Measurements from ENCODE around the gene APBA3.
A peak's percentile ranks its signal among the peaks of the same experiment; 100 is the strongest.

Gene APBA3

DNA sequence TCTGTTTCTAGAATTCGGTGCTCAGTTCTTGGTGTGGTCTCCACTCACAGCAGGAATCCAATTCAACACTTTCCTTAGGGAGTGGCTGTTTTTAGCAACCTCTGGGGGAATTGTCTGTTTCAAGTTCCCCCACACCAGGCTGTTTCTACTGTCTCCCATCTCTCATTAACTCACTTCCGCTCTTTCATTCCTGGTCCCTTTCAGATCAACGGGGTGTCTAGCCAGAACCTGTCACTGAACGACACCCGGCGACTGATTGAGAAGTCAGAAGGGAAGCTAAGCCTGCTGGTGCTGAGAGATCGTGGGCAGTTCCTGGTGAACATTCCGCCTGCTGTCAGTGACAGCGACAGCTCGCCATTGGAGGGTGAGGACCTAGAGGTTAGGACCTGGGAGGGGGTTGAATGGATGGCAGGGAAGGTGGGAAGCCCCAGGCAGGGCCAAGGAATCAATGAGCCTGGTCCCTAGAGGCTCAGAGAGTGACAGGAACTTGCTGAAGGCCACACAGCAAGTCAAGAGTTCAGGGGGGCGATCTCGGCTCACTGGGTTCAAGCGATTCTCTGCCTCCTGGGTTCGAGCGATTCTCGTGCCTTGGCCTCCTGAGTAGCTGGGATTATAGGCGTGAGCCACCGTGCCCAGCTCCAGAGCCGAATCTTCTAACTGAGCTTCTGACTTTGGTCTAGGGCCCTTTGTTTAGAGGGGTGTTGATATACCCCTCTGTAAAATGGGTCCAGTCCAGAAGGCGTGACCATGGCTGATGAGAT is 27.8 kb downstream of the APBA3 start:
- Mint-ChIP-seq H3K4me3 (no peak overlapping the region), H3K27me3 (ENCODE audit: low read depth) (no peaks in the 10 kb centered on the region), H3K27ac (peak overlapping the region; percentile 26), H3K36me3 (ENCODE audit: low read depth) (no peaks in the 10 kb centered on the region), H3K9me3 (no peaks in the 10 kb centered on the region), H3K4me1 (ENCODE audit: low read depth) (no peaks in the 10 kb centered on the region)

- Mint-ChIP-seq H3K27me3 (ENCODE audit: low read depth) (no peaks in the 10 kb centered on the region), H3K27ac (no peak overlapping the region), H3K9me3 (no peaks in the 10 kb centered on the region), H3K36me3 (ENCODE audit: low read depth) (no peaks in the 10 kb centered on the region), H3K4me1 (ENCODE audit: low read depth) (no peaks in the 10 kb centered on the region), H3K4me3 (no peak overlapping the region)
Observed at GRCh38 chr19:3732108-3732507, 29.4 kb downstream of the APBA3 start.

DNA sequence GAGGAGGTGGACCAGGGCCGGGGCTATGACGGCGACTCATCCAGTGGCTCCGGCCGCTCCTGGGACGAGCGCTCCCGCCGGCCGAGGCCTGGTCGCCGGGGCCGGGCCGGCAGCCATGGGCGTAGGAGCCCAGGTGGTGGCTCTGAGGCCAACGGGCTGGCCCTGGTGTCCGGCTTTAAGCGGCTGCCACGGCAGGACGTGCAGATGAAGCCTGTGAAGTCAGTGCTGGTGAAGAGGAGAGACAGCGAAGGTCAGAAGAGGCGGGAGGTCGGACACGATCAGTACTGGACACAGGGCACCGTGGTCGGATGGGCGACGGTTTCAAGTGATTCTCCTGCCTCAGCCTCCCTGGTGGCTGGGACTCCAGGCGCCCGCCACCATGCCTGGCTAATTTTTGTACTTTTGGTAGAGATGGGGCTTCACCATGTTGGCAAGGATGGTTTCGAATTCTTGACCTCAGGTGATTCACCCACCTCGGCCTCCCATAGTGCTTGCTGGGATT is 31.0 kb downstream of the APBA3 start:
- Mint-ChIP-seq H3K27ac (no peak overlapping the region), H3K27me3 (ENCODE audit: low read depth) (peaks cover under 1% of the 10 kb centered on the region), H3K4me1 (ENCODE audit: low read depth) (no peaks in the 10 kb centered on the region), H3K9me3 (no peaks in the 10 kb centered on the region), H3K4me3 (no peak overlapping the region), H3K36me3 (ENCODE audit: low read depth) (no peaks in the 10 kb centered on the region)

- Mint-ChIP-seq H3K27ac (no peak overlapping the region), H3K4me1 (ENCODE audit: low read depth) (no peaks in the 10 kb centered on the region), H3K27me3 (ENCODE audit: low read depth) (peaks cover 33% of the 10 kb centered on the region), H3K4me3 (no peak overlapping the region), H3K36me3 (ENCODE audit: low read depth) (no peaks in the 10 kb centered on the region), H3K9me3 (no peaks in the 10 kb centered on the region)
Observed at GRCh38 chr19:3725640-3726310, 35.7 kb downstream of the APBA3 start.

DNA sequence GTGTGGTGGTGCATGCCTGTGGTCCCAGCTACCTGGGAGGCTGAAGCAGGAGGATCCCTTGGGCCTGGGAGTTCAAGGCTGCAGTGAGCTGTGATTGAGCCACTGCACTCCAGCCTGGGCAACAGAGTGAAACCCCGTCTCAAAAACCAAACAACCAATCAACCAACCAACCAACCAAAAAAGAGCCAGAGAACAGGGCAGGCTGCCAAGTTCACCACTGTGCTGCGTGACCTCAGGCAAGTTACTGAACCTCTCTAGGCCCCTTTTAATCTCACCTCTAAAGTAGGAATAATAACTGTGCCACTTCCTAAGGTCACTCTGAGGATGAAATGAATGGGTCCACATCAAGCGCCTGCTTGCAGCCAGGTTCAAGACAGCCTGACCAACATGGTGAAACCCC is 36.4 kb downstream of the APBA3 start:
- Mint-ChIP-seq H3K4me3 (no peak overlapping the region), H3K9me3 (no peaks in the 10 kb centered on the region), H3K36me3 (ENCODE audit: low read depth) (no peaks in the 10 kb centered on the region), H3K27ac (no peak overlapping the region), H3K27me3 (ENCODE audit: low read depth) (peaks cover 40% of the 10 kb centered on the region), H3K4me1 (ENCODE audit: low read depth) (no peaks in the 10 kb centered on the region)

DNA sequence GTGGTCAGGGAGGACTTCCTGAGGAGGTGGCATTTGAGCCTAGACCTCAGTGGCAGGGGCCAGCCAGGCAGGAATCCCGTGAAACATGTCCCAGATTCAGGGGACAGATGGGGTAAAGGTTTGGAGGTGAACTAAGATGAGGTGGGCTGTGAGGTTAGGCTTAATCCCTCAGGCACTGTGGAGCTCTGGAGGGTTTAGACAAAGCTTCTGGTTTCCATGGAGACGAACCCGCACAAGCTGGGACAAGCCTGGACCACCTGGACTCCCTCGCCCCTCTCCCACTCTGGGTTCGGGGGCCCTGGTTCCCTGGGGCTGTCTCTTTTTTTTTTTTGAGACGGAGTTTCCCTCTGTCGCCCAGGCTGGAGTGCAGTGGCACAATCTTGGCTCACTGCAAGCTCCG is 37.6 kb downstream of the APBA3 start:
- Mint-ChIP-seq H3K27ac (no peak overlapping the region), H3K9me3 (no peaks in the 10 kb centered on the region), H3K4me3 (no peak overlapping the region), H3K36me3 (ENCODE audit: low read depth) (no peaks in the 10 kb centered on the region), H3K27me3 (ENCODE audit: low read depth) (peaks cover 47% of the 10 kb centered on the region), H3K4me1 (ENCODE audit: low read depth) (peaks cover 2% of the 10 kb centered on the region)

GRCh38 chr19:3723110-3723488 is 38.4 kb downstream of the APBA3 start:
- Mint-ChIP-seq H3K27me3 (ENCODE audit: low read depth) (peaks cover 47% of the 10 kb centered on the region), H3K4me1 (ENCODE audit: low read depth) (peaks cover 2% of the 10 kb centered on the region), H3K9me3 (no peaks in the 10 kb centered on the region), H3K27ac (no peak overlapping the region), H3K4me3 (no peak overlapping the region), H3K36me3 (ENCODE audit: low read depth) (no peaks in the 10 kb centered on the region)

GRCh38 chr19:3722443-3723109 is 38.9 kb downstream of the APBA3 start:
- no peak overlapping the region for H3K4me3 Mint-ChIP-seq
- peaks cover 47% of the 10 kb centered on the region for H3K27me3 Mint-ChIP-seq (ENCODE audit: low read depth)
- H3K27ac Mint-ChIP-seq = no peak overlapping the region
- H3K36me3 Mint-ChIP-seq (ENCODE audit: low read depth) = no peaks in the 10 kb centered on the region
- H3K4me1 Mint-ChIP-seq (ENCODE audit: low read depth) = peaks cover 2% of the 10 kb centered on the region
- no peaks in the 10 kb centered on the region for H3K9me3 Mint-ChIP-seq

DNA sequence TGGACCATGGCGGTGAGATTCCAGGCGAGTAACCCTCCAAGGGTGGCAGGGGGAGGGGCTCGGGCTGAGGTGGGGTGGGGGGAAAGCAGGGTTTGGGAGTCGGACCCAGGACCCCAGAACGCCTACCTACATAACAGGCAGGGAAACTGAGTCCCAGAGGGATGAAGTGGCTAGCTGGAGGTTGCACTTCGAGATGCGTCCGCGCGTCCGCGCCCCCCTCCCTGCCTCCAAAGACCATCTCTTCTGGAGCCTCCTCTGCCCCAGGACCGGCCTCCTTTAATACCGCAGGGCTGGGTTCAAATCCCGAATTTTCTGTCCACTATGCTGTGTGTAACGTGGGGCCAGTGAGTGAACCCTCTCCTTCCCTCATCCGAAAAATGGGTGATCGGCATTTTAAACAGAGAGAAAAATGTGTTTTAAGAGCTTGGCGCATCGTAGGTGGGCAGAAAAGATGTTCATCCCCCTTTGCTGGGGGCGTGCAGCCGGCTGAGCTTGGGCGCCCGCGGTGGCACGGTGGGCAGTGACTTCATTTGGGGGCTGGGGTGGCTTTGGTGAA is 39.5 kb downstream of the APBA3 start:
- Mint-ChIP-seq H3K4me1 (ENCODE audit: low read depth) (peaks cover 2% of the 10 kb centered on the region), H3K27me3 (ENCODE audit: low read depth) (peaks cover 47% of the 10 kb centered on the region), H3K27ac (no peak overlapping the region), H3K9me3 (no peaks in the 10 kb centered on the region), H3K36me3 (ENCODE audit: low read depth) (no peaks in the 10 kb centered on the region), H3K4me3 (no peak overlapping the region)

DNA sequence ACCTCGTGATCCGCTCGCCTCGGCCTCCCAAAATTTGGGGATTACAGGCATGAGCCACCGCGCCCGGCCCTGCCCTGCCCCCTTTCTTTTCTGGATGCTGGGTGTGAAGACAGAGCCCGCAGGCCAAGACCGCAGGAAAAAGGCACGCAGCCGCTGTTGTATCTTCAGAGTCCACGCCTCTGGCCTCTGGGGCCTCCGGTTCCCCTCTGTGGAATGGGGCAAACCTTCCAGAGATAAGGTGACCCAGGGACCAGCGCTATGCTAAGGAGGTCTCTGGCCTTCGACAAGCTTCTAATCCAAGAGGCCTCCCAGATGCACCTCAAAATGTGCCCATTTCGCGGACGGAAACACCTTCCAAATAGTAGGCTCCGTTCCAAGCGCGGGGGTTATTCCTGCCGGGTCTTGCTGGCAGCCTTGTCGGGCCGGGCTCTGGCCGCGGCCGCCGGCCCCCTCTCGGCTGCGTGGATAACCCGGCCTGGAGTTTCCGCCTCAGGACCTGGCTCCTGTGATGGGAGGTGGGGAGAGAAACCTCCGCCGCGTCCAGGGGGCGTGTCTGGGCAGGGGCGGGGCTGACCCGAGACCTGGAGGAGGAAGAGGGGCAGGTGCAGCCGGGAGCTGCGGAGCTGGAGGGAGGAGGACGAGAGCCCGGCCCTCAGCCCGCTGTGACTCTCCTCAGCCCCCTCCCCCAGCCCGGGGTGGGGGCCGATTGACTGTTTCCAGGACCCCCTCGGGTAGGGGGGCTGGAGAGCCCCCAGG is 40.2 kb downstream of the APBA3 start:
- H3K27me3 Mint-ChIP-seq (ENCODE audit: low read depth) = peaks cover 47% of the 10 kb centered on the region
- H3K36me3 Mint-ChIP-seq (ENCODE audit: low read depth) = no peaks in the 10 kb centered on the region
- H3K27ac Mint-ChIP-seq = no peak overlapping the region
- H3K4me3 Mint-ChIP-seq = no peak overlapping the region
- peaks cover 2% of the 10 kb centered on the region for H3K4me1 Mint-ChIP-seq (ENCODE audit: low read depth)
- no peaks in the 10 kb centered on the region for H3K9me3 Mint-ChIP-seq

DNA sequence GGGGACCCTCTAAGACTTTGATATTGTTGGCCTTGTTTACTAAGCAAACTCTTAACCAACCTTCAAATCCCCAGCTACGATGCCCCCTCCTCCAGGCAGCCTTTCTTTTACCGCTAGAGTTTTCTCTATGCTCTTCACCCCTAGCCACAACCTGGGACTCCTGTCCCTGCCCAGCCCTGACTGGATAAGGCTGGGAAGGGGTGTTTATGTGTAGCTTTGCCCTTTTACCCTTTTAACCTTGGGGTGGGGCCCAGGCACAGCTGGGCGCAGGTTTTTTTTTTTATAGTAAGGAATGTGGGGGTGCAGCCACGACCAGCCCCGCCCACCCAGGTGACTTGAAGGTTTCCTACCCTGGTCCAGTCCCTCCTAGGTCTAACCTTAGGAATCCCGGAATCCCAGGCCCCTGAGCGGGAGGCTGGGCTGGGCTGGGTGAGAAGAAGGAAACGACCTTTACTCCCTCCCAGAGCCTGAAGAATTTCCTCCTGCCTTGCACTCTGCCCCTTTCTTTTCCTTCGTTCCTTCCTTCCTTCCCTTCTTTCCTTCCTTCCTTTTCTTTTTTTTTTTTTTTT is 41.1 kb downstream of the APBA3 start:
- H3K27me3 Mint-ChIP-seq (ENCODE audit: low read depth) = peaks cover 47% of the 10 kb centered on the region
- no peaks in the 10 kb centered on the region for H3K36me3 Mint-ChIP-seq (ENCODE audit: low read depth)
- no peak overlapping the region for H3K4me3 Mint-ChIP-seq
- no peaks in the 10 kb centered on the region for H3K9me3 Mint-ChIP-seq
- H3K27ac Mint-ChIP-seq = no peak overlapping the region
- peaks cover 2% of the 10 kb centered on the region for H3K4me1 Mint-ChIP-seq (ENCODE audit: low read depth)

- Mint-ChIP-seq H3K27me3 (ENCODE audit: low read depth) (peaks cover 42% of the 10 kb centered on the region), H3K4me3 (no peak overlapping the region), H3K27ac (no peak overlapping the region), H3K4me1 (ENCODE audit: low read depth) (peaks cover 2% of the 10 kb centered on the region), H3K36me3 (ENCODE audit: low read depth) (no peaks in the 10 kb centered on the region), H3K9me3 (no peaks in the 10 kb centered on the region)
Observed at GRCh38 chr19:3719868-3720267, 41.6 kb downstream of the APBA3 start.

- Mint-ChIP-seq H3K9me3 (no peaks in the 10 kb centered on the region), H3K36me3 (ENCODE audit: low read depth) (no peaks in the 10 kb centered on the region), H3K4me3 (no peak overlapping the region), H3K27ac (no peak overlapping the region), H3K27me3 (ENCODE audit: low read depth) (peaks cover 23% of the 10 kb centered on the region), H3K4me1 (ENCODE audit: low read depth) (peaks cover 2% of the 10 kb centered on the region)
Observed at GRCh38 chr19:3716147-3716668, 45.3 kb downstream of the APBA3 start.
